Tibial nerve (tissue), 4 donors: ENCODE measurements around the gene PLCB4.

Source experiments
- CTCF ChIP-seq, 5 experiments: fragments of 200-600 bp in 3 of 5; fragments of 450-650 bp in 2 of 5; sonication (generic) in 3 of 5; IDR thresholded peaks; one replicate each; pipeline ENCODE4 v1.5.1; 2016 to 2019; ENCODE audit warnings: antibody characterized with exemption in 5 of 5, mild to moderate bottlenecking in 3 of 5, moderate library complexity in 2 of 5
- EP300 ChIP-seq, 2 donors: sonication (generic); formaldehyde crosslinking; IDR thresholded peaks; one replicate each; pipeline ENCODE4 v1.6.1; 2017; ENCODE audit warnings: antibody characterized with exemption in 2 of 2, mild to moderate bottlenecking in 1 of 2
- POLR2A ChIP-seq, 2 donors: fragments of 450-650 bp; IDR thresholded peaks; one replicate each; pipeline ENCODE4 v1.6.1; 2017; ENCODE audit warnings: antibody characterized with exemption in 2 of 2, mild to moderate bottlenecking in 2 of 2, moderate library complexity in 2 of 2

DNA sequence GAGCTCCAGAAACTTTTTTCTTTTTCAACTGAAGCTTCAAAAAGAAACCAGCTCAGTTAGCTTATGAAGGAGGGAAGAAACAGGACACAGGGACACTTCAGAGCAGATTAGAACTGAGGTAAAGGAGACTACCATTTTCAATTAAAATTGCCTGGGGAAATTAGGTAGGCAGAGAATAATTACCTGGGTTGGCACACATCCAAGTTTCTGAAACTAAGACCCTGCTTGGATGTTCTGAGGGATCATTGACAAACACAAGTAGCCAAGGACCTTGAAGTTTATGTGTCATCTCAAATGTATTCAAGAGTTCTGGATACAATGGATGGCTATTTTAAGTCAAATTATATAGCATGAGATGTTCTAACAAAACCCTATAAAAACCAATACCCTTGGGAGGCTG lies 137.6 kb downstream of the PLCB4 start:
- TF ChIP-seq POLR2A (IDR thresholded peaks at IDR 0.05) (no peak), CTCF (IDR thresholded peaks at IDR 0.05) (no peak), EP300 (IDR thresholded peaks at IDR 0.05) (no peak)
